Activated CD4-positive, alpha-beta memory T cell treated with anti-CD3 and anti-CD28 coated beads, Interleukin-2, amount 10 ng/mL, durations not matched to agents 7 days and 5 days (primary cell): Measurements from ENCODE around the gene INSIG1. TPM values are rescaled to one million over a fixed set of nuclear protein-coding genes. Genes with fewer than 3 reads are reported as not detected.

Source experiments
- CTCF ChIA-PET: fragments of 350-600 bp; sonication (Branson Sonifier 250); formaldehyde crosslinking; loops from one replicate; lab custom pipeline; 2021; ENCODE audit warnings: antibody characterized with exemption, inconsistent platforms; lab: Charles Lee
- POLR2A ChIA-PET: fragments of 350-600 bp; sonication (Branson Sonifier 250); formaldehyde crosslinking; loops from one replicate; lab custom pipeline; 2021; ENCODE audit warnings: antibody characterized with exemption; lab: Charles Lee
- DNase-seq: peaks from one replicate; pipeline ENCODE4 v3.0.0-alpha.2; 2020
- H3K27ac Mint-ChIP-seq: one replicate; pipeline ENCODE4 v1.8.0; 2021; ENCODE audit warnings: mild to moderate bottlenecking, mixed read lengths
- H3K27me3 Mint-ChIP-seq: one replicate; pipeline ENCODE4 v1.8.0; 2021; ENCODE audit warnings: mixed read lengths
- H3K36me3 Mint-ChIP-seq: one replicate; pipeline ENCODE4 v1.8.0; 2021; ENCODE audit warnings: low read depth, mixed read lengths
- H3K4me1 Mint-ChIP-seq: one replicate; pipeline ENCODE4 v1.8.0; 2021; ENCODE audit warnings: mixed read lengths
- H3K4me3 Mint-ChIP-seq: one replicate; pipeline ENCODE4 v1.8.0; 2021; ENCODE audit warnings: mild to moderate bottlenecking, mixed read lengths
- H3K9me3 Mint-ChIP-seq: one replicate; pipeline ENCODE4 v1.8.0; 2021; ENCODE audit warnings: mixed read lengths
- total RNA-seq, 2 experiments: library from RNA; stranded (reverse); gene quantifications; one replicate each; pipeline ENCODE4 v1.2.3, GENCODE V29; 2021

Gene INSIG1
- total RNA-seq, 2 experiments from 2014 or later = 276 to 283 TPM

GRCh38 chr7:155312633-155313032 lies 15.0 kb downstream of the INSIG1 start:
- Mint-ChIP-seq H3K36me3 (peaks cover 54% of the 10 kb centered on the region), H3K27ac (no peak overlapping the region), H3K9me3 (no peaks in the 10 kb centered on the region), H3K27me3 (peaks cover 3% of the 10 kb centered on the region), H3K4me3 (no peak overlapping the region), H3K4me1 (peaks cover 4% of the 10 kb centered on the region)
- ChIA-PET POLR2A (interaction anchor here (3.2 kb wide), 1 partner anchor 13 kb away, joined by 14 read pairs; no protein-coding TSS in a partner anchor), CTCF (interaction anchor here (3.0 kb wide), 1 partner anchor 32 kb away, joined by 12 read pairs; no protein-coding TSS in a partner anchor)
- DNase-seq = no peak

DNA sequence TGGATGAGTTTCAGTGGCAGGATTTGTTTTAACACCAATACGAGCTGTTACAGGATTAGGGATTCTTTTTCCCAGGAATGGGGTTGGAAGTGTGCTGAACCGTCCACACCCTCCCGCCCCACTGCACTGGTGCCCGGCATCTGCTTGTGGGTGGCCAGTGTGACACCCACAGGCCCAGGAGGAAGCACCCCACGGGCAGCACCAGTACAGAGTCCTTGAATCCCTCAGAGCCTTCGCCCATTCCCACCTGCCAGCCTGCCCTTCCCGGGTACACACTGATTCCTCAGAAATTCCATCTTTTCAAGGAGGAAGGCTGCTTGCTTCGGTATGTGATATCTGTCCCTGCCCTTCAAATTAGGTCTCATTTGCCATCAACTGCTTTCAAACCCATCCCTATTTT lies 15.4 kb downstream of the INSIG1 start:
- ChIA-PET POLR2A (interaction anchor here (3.2 kb wide), 1 partner anchor 14 kb away, joined by 14 read pairs; no protein-coding TSS in a partner anchor), CTCF (interaction anchor here (3.0 kb wide), 1 partner anchor 32 kb away, joined by 12 read pairs; no protein-coding TSS in a partner anchor)
- Mint-ChIP-seq H3K4me3 (no peak overlapping the region), H3K36me3 (peaks cover 49% of the 10 kb centered on the region), H3K27me3 (peaks cover 3% of the 10 kb centered on the region), H3K4me1 (peaks cover 4% of the 10 kb centered on the region), H3K27ac (no peak overlapping the region), H3K9me3 (no peaks in the 10 kb centered on the region)
- DNase-seq = no peak

DNA sequence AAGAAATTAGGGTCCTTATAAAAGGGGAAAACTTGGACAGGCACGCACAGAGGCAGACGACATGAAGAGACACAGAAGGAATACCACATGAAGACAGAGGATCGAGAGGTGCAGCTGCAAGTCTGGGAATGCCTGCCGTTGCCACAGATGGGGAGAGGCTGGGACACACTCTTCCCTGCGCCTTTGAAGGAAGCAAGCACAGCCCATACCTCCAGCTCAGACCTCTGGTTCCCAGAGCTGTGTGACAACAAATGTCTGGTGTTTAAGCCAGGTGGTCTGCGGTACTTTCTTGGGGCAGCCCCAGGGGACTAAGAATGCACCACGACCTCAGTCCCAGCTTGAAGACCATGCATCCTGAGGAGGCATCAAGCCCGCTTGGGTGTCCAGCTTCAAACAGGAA lies 18.3 kb downstream of the INSIG1 start:
- POLR2A ChIA-PET = interaction anchor here (1.2 kb wide), 1 partner anchor 19 kb away, joined by 3 read pairs; the partner anchor contains the start of gene INSIG1
- no peak overlapping the region for H3K4me3 Mint-ChIP-seq
- no peak overlapping the region for H3K27ac Mint-ChIP-seq
- no peaks in the 10 kb centered on the region for H3K4me1 Mint-ChIP-seq
- no peak for DNase-seq
- CTCF ChIA-PET = no interaction called here
- H3K9me3 Mint-ChIP-seq = no peaks in the 10 kb centered on the region
- H3K27me3 Mint-ChIP-seq = peaks cover 6% of the 10 kb centered on the region
- H3K36me3 Mint-ChIP-seq = peaks cover 23% of the 10 kb centered on the region

DNA sequence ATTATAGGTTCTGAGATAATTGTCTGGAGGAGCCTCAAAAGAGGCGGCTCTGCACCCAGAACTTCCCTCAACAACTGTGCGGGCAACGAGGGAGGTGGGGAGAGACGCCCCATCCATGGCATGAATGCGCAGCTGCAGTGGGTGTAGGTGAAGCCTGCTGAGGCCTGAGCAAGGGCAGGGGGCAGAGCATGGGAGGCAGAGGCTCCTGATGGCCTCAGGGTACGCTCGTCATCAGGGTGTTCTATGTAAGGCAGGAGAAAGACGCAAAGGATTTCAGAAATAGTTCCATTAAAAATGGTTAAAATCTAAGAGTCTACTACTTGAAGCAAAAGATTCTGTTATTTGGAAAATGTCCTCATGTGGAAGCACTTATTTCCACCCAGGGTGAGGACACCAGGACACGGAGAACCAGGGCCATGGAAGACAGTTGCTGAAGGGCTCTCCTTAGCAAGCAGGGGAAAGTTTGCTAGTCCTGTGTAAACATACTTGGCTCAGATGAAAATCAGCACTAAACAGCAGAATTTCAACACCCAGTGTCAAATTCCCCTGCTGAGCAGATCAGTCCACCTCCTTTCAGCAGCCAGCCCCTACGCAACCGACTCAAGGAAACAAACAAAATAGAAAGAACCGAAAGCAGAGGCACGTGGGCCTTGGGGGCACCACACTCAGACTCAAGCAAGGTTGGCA lies 18.9 kb downstream of the INSIG1 start:
- H3K4me3 Mint-ChIP-seq = no peak overlapping the region
- CTCF ChIA-PET = no interaction called here
- H3K27ac Mint-ChIP-seq = no peak overlapping the region
- H3K4me1 Mint-ChIP-seq = no peaks in the 10 kb centered on the region
- peaks cover 6% of the 10 kb centered on the region for H3K27me3 Mint-ChIP-seq
- no peak for DNase-seq
- POLR2A ChIA-PET = interaction anchor here (1.2 kb wide), 1 partner anchor 19 kb away, joined by 3 read pairs; the partner anchor contains the start of gene INSIG1
- peaks cover 17% of the 10 kb centered on the region for H3K36me3 Mint-ChIP-seq
- H3K9me3 Mint-ChIP-seq = no peaks in the 10 kb centered on the region

DNA sequence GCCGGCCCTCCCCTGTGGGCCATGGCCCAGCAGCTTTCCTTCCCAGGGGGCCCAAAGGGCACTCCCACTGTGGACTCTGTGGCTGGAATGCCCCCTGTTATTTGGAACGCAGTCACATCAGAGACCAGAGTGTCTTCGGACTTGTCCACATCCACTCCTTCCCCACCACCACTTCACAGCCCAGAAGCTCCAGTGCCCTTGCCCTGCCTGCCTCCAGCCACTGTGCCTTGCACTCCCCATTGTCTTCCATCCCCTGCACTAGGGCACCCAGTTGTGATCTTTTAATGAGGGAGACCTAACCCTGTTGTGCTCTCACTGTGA lies 19.4 kb downstream of the INSIG1 start:
- Mint-ChIP-seq H3K4me1 (no peaks in the 10 kb centered on the region), H3K27ac (no peak overlapping the region), H3K27me3 (peaks cover 6% of the 10 kb centered on the region), H3K36me3 (peaks cover 14% of the 10 kb centered on the region), H3K9me3 (peaks cover 2% of the 10 kb centered on the region), H3K4me3 (no peak overlapping the region)
- DNase-seq = no peak
- CTCF ChIA-PET = no interaction called here
- POLR2A ChIA-PET = interaction anchor here (1.2 kb wide), 1 partner anchor 20 kb away, joined by 3 read pairs; the partner anchor contains the start of gene INSIG1

DNA sequence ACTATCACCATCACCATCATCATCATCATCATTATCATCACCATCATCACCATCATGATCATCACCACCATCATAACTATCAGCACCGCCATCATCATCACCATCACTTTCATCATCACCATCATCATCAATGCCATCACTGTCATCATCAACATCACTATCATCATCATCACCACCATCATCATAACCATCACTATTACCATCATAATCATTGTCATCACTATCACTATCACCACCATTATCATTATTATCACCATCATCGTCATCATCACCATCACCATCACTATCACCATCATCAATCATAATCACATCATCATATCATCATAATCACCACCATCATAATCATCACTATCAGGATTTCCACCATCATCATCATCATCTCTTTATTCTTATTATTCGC lies 20.6 kb downstream of the INSIG1 start:
- POLR2A ChIA-PET = no interaction called here
- no peak overlapping the region for H3K27ac Mint-ChIP-seq
- no peak for DNase-seq
- H3K4me1 Mint-ChIP-seq = no peaks in the 10 kb centered on the region
- no peak overlapping the region for H3K4me3 Mint-ChIP-seq
- peaks cover 5% of the 10 kb centered on the region for H3K9me3 Mint-ChIP-seq
- CTCF ChIA-PET = no interaction called here
- peaks cover 5% of the 10 kb centered on the region for H3K36me3 Mint-ChIP-seq
- H3K27me3 Mint-ChIP-seq = peaks cover 7% of the 10 kb centered on the region

DNA sequence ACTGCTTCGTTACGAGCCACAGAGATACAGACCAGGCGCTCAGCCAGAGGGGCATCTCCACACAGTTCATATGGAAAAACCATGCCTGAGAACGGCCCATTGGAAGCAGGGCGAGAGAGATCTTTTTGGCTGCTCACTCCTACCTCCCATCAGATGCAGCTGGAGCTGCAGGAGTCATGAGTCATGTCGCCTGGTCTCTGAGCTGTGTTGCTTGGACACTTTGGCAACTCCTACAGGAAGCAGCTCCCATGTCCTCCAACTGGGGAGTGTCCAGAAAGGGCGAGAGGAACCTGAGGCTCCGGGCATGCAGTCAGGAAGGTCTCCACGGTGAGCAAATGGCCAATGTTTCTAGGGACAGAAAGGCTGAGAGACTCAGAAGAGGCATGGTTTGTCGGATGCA lies 24.9 kb downstream of the INSIG1 start:
- no peaks in the 10 kb centered on the region for H3K36me3 Mint-ChIP-seq
- peaks cover 7% of the 10 kb centered on the region for H3K27me3 Mint-ChIP-seq
- H3K4me1 Mint-ChIP-seq = no peaks in the 10 kb centered on the region
- ChIA-PET CTCF (no interaction called here), POLR2A (no interaction called here)
- no peak overlapping the region for H3K27ac Mint-ChIP-seq
- peaks cover 15% of the 10 kb centered on the region for H3K9me3 Mint-ChIP-seq
- no peak overlapping the region for H3K4me3 Mint-ChIP-seq
- no peak for DNase-seq

DNA sequence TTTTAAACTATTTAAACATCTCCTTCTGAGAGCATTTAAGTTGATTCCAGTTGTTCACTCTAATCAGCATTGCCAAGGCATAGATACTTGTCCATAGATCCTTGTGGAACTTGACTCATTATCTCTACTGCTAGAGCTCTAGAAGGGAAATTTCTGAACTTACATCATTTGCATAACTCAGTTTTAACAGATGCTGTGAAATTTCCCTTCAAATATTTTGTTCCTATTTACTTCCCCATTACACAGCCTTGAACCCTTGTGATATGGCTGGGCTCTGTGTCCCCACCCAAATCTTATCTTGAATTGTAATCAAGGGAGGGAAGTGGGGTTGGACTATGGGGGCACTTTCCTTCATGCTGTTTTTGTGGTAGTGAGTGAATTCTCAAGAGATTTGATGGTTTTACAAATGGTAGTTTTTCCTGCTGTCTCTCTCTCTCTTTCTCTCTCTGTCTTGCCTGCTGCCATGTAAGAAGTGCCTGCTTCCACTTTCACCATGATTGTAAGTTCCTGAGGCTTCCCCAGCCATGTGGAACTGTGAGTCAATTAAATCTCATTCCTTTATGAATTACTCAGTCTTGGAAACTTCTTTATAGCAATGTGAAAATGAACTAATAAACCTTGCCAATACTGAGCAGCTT lies 25.4 kb downstream of the INSIG1 start:
- CTCF ChIA-PET = no interaction called here
- peaks cover 15% of the 10 kb centered on the region for H3K9me3 Mint-ChIP-seq
- POLR2A ChIA-PET = interaction anchor here (1.2 kb wide), 1 partner anchor 118 kb away, joined by 3 read pairs; no protein-coding TSS in a partner anchor
- DNase-seq = no peak
- no peaks in the 10 kb centered on the region for H3K36me3 Mint-ChIP-seq
- no peaks in the 10 kb centered on the region for H3K4me1 Mint-ChIP-seq
- H3K4me3 Mint-ChIP-seq = no peak overlapping the region
- peaks cover 7% of the 10 kb centered on the region for H3K27me3 Mint-ChIP-seq
- no peak overlapping the region for H3K27ac Mint-ChIP-seq

GRCh38 chr7:155324012-155324917 lies 26.6 kb downstream of the INSIG1 start:
- POLR2A ChIA-PET = interaction anchor here (1.2 to 2.7 kb wide), 2 partner anchors 26 to 119 kb away, joined by 3 to 9 read pairs; partner anchors contain the start of gene INSIG1
- peaks cover 15% of the 10 kb centered on the region for H3K9me3 Mint-ChIP-seq

DNA sequence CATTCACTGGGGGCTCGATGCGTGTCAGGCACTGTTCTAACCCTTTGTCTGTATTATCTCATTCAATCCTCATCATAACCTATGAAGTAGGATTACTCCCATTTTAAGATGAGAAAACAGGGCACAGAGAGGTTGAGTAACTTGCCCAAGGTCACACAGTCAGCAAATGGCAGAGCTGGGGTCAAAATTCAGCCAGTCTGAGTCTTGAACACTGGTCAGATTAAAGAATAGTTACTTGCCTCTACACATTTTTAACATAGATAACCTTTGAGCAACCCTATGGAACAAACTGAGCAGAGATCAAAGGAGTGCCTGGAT lies 27.2 kb downstream of the INSIG1 start:
- POLR2A ChIA-PET = interaction anchor here (2.7 kb wide), 1 partner anchor 27 kb away, joined by 9 read pairs; the partner anchor contains the start of gene INSIG1
- Mint-ChIP-seq H3K27ac (no peak overlapping the region), H3K36me3 (no peaks in the 10 kb centered on the region), H3K4me3 (no peak overlapping the region), H3K27me3 (peaks cover 4% of the 10 kb centered on the region), H3K4me1 (no peaks in the 10 kb centered on the region), H3K9me3 (peaks cover 15% of the 10 kb centered on the region)
- DNase-seq = no peak
- CTCF ChIA-PET = no interaction called here

More at GRCh38 chr7:155324012-155324917, 26.6 kb downstream of the INSIG1 start:
- peaks cover 7% of the 10 kb centered on the region for H3K27me3 Mint-ChIP-seq
- no peak overlapping the region for H3K27ac Mint-ChIP-seq
- no peaks in the 10 kb centered on the region for H3K4me1 Mint-ChIP-seq
- CTCF ChIA-PET = no interaction called here
- no peak for DNase-seq
- H3K36me3 Mint-ChIP-seq = no peaks in the 10 kb centered on the region
- H3K4me3 Mint-ChIP-seq = no peak overlapping the region

DNA sequence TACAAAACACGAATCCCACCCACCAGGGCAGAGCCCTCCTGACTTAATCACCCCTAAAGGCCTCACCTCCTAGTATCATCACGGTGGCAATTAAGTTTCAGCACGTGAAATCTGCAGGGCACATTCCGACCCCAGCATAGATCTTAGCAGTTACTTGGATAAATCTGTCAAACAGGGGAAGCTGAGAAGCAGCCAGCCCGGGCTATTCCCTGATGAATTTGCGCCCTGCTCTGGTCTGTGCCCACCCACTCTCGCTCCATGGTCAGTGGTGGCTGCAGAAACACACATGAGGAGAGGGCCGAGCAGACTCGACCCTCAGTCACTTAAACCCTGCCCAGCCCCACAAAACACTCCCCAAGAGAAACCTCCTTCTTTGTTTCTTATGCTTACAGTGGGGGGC lies 28.7 kb downstream of the INSIG1 start:
- POLR2A ChIA-PET = interaction anchor here (2.7 kb wide), 1 partner anchor 28 kb away, joined by 9 read pairs; the partner anchor contains the start of gene INSIG1
- Mint-ChIP-seq H3K36me3 (no peaks in the 10 kb centered on the region), H3K27me3 (peaks cover 4% of the 10 kb centered on the region), H3K27ac (no peak overlapping the region), H3K4me1 (no peaks in the 10 kb centered on the region), H3K4me3 (no peak overlapping the region), H3K9me3 (peaks cover 15% of the 10 kb centered on the region)
- DNase-seq = no peak
- CTCF ChIA-PET = no interaction called here

DNA sequence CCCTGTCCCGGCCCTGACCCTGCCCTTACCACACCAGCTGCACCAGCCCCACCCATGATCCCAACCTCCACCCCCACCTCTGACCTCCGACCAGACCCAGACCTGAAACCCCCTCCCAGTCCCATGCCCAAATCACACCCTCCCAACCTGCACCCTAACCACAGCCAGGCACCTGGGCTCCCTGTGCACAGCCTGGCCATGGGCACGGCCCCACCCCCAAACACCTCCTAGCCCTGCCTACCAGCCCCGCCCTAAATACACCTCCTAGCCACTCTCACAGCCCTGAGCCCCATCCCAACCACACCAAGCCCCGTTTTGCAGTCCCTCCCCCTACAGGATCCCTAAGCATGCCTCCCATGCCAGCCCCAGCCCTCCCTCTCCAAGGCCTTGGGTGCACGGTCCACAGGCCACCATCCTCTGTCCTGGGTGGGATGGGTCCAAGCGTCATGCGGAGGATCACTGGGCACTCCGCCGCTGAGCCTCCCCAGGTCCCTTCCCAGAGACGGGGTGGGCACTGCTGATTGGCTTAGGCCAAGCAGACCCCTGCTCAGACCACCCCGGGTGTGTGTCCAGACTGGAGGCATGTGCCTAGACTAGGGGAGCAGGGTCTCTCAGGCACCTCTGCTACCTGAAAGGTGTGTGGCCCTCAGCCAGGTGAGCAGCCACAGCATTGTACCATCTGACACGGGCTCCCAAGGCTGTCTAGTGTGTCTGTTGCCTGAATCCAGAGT lies 30.1 kb downstream of the INSIG1 start:
- POLR2A ChIA-PET = no interaction called here
- Mint-ChIP-seq H3K36me3 (no peaks in the 10 kb centered on the region), H3K4me3 (no peak overlapping the region), H3K9me3 (peaks cover 13% of the 10 kb centered on the region), H3K27me3 (peaks cover 5% of the 10 kb centered on the region), H3K4me1 (no peaks in the 10 kb centered on the region), H3K27ac (no peak overlapping the region)
- CTCF ChIA-PET = no interaction called here
- no peak for DNase-seq
